Ovary (tissue), 9 donors: ENCODE data around the gene ZBTB2. TPM values are rescaled to one million over a fixed set of nuclear protein-coding genes. Genes with fewer than 3 reads are reported as not detected.
"Not testable (repeated sequence)": the region's sequence is repeated elsewhere in the genome, so short reads cannot be mapped to it uniquely, and the experiment has no call there.

Source experiments
- DNase-seq, 5 donors: peaks; one replicate each; pipeline ENCODE4 v3.0.0-alpha.2; 2019 to 2020
- H3K27ac ChIP-seq, 2 donors: fragments of 200-600 bp; one replicate each; pipeline versions ENCODE4 v1.5.1 to v1.8.0; 2019 to 2022
- H3K27me3 ChIP-seq: fragments of 200-600 bp; one replicate; pipeline ENCODE4 v1.8.0; 2022
- H3K36me3 ChIP-seq: fragments of 200-600 bp; sonication (generic); one replicate; pipeline ENCODE4 v1.5.1; 2019
- H3K4me1 ChIP-seq: one replicate; pipeline ENCODE4 v1.8.1; 2013; ENCODE audit warnings: mild to moderate bottlenecking, moderate library complexity; ENCODE audit not compliant: insufficient read depth
- H3K4me3 ChIP-seq: fragments of 200-600 bp; sonication (generic); one replicate; pipeline ENCODE4 v1.5.1; 2017
- H3K9me3 ChIP-seq, 2 donors: fragments of 200-600 bp in 1 of 2; sonication (generic) in 1 of 2; one replicate each; pipeline versions ENCODE4 v1.5.1 to v1.8.1; 2013 to 2019; ENCODE audit warnings: mild to moderate bottlenecking in 1 of 2, moderate library complexity in 1 of 2
- CTCF ChIP-seq, 3 donors: fragments of 450-650 bp in 2 of 3; fragments of 200-600 bp in 1 of 3; IDR thresholded peaks; one replicate each; pipeline versions ENCODE4 v1.5.1 to v1.8.0; 2016 to 2022; ENCODE audit warnings: antibody characterized with exemption in 3 of 3, mild to moderate bottlenecking in 1 of 3
- EP300 ChIP-seq: sonication (generic); formaldehyde crosslinking; IDR thresholded peaks from one replicate; pipeline ENCODE4 v1.6.1; 2017; ENCODE audit warnings: antibody characterized with exemption
- POLR2A ChIP-seq: fragments of 450-650 bp; IDR thresholded peaks from one replicate; pipeline ENCODE4 v1.6.1; 2017; ENCODE audit warnings: antibody characterized with exemption, mild to moderate bottlenecking, moderate library complexity
- WGBS, 3 donors: extraction: QIAGEN DNeasy Blood & Tissue Kit in 1 of 3; methylation state at CpG; one replicate each; pipeline versions ENCODE4 v1.1.5 to v1.1.7; 2013 to 2017; 5-methylcytosine and 5-hydroxymethylcytosine counted together
- intact Hi-C, 4 donors: fragments of 100-400 bp; cut with DNase I; formaldehyde crosslinking; loops; one replicate each; pipeline versions ENCODE4 v1.11.0 to v1.15.1; 2022 to 2023
- polyA plus RNA-seq, 2 donors: library from polyadenylated mRNA; stranded (reverse); fragments of 200-250 nt in 1 of 2; fragments of 350-450 nt in 1 of 2; fragmentation: Illumina TruSeq in 1 of 2; extraction: RNeasy Lipid Tissue Mini Kit (QIAGEN cat#74804) in 1 of 2; gene quantifications; one replicate each; pipeline ENCODE4 v1.2.3, GENCODE V29; 2013 to 2014
- total RNA-seq, 7 donors: library from RNA; depleted of rRNA in 2 of 7; stranded (reverse); fragments of >200 nt in 2 of 7; fragmentation: NEBNext Ultra II Directional in 3 of 7; extraction: Animal tissue kit (Norgen Biotek cat#: 25700) in 3 of 7; gene quantifications; one replicate each; pipeline versions ENCODE4 v1.1.0 to v1.2.4, GENCODE V29; 2016 to 2023
- donor health status: DM: no; HTN: no; CAD: no; lungs with moderate emphysema.
- donor health status: DM: no; HTN: no; CAD: no.
- donor health status: Bipolar disorder and iron deficiency.
- donor health status: DM: yes; HTN: yes; CAD: no.
- donor health status: DM: no; HTN: no; CAD: no.
- donor health status: DM: yes; HTN: yes; CAD: no.

The ZBTB2 gene
- total and polyA plus RNA-seq, 9 donors, result 8.8 to 31.2 (median 18.3) TPM

GRCh38 chr6:151350442-151351145 lies 40.8 kb downstream of the ZBTB2 start:
- H3K27me3 ChIP-seq, result no peaks in the 10 kb centered on the region
- H3K9me3 ChIP-seq, result no peaks in the 10 kb centered on the region
- 95 to 98% (median 96%) methylated on average over 20 of the region's 20 CpGs for WGBS, 3 donors
- no peak overlapping the region for H3K27ac ChIP-seq
- no peaks in the 10 kb centered on the region for H3K4me1 ChIP-seq
- DNase-seq, result no peak
- H3K36me3 ChIP-seq, result no peaks in the 10 kb centered on the region
- H3K4me3 ChIP-seq, result no peak overlapping the region
- intact Hi-C loops, result no loop called here
- TF ChIP-seq EP300, result no peak

- intact Hi-C loops, result no loop called here
- H3K9me3 ChIP-seq, result no peaks in the 10 kb centered on the region
- no peaks in the 10 kb centered on the region for H3K36me3 ChIP-seq
- no peak for DNase-seq
- WGBS, 3 donors, result 92 to 93% (median 92%) methylated on average over 19 of the region's 19 CpGs
- TF ChIP-seq EP300, result no peak
- TF ChIP-seq CTCF (IDR thresholded peaks at IDR 0.05), result no peak
- TF ChIP-seq POLR2A, result no peak
- no peaks in the 10 kb centered on the region for H3K4me1 ChIP-seq
- H3K4me3 ChIP-seq, result no peak overlapping the region
- H3K27me3 ChIP-seq, result no peaks in the 10 kb centered on the region
- H3K27ac ChIP-seq, result no peak overlapping the region
Observed at GRCh38 chr6:151349651-151350270, 41.6 kb downstream of the ZBTB2 start.

- 69 to 79% (median 75%) methylated on average over 10 of the region's 10 CpGs for WGBS, 3 donors
- H3K9me3 ChIP-seq, intact Hi-C loops: not testable (repeated sequence)
Observed at GRCh38 chr6:151342750-151343149, 48.6 kb downstream of the ZBTB2 start.

GRCh38 chr6:151341476-151342195 lies 49.7 kb downstream of the ZBTB2 start:
- H3K9me3 ChIP-seq, result no peaks in the 10 kb centered on the region
- no peak for DNase-seq
- no peak overlapping the region for H3K27ac ChIP-seq
- TF ChIP-seq POLR2A (no peak), CTCF (IDR thresholded peaks at IDR 0.05) (no peak), EP300 (no peak)
- 95 to 97% (median 96%) methylated on average over 37 to 52 of the region's 52 CpGs for WGBS, 3 donors
- H3K4me1 ChIP-seq, result peaks cover 2% of the 10 kb centered on the region
- H3K27me3 ChIP-seq, result no peaks in the 10 kb centered on the region
- H3K36me3 ChIP-seq, result no peaks in the 10 kb centered on the region
- intact Hi-C loops, result no loop called here
- no peak overlapping the region for H3K4me3 ChIP-seq

More at GRCh38 chr6:151342750-151343149, 48.6 kb downstream of the ZBTB2 start:
- H3K4me3 ChIP-seq, DNase-seq, H3K36me3 ChIP-seq, H3K4me1 ChIP-seq, H3K27ac ChIP-seq, H3K27me3 ChIP-seq: not testable (repeated sequence)

- TF ChIP-seq EP300, result no peak
- no peak for TF ChIP-seq POLR2A
- TF ChIP-seq CTCF (IDR thresholded peaks at IDR 0.05), result no peak
- H3K4me3 ChIP-seq, result no peak overlapping the region
- H3K27me3 ChIP-seq, result no peaks in the 10 kb centered on the region
- no peaks in the 10 kb centered on the region for H3K9me3 ChIP-seq
- 75 to 82% (median 77%) methylated on average over 15 of the region's 15 CpGs for WGBS, 3 donors
- H3K4me1 ChIP-seq, result peaks cover 2% of the 10 kb centered on the region
- DNase-seq, result no peak
- intact Hi-C loops, result no loop called here
- H3K36me3 ChIP-seq, result no peaks in the 10 kb centered on the region
- H3K27ac ChIP-seq, result no peak overlapping the region
Observed at GRCh38 chr6:151340219-151340978, 51.0 kb downstream of the ZBTB2 start.
